ENCODE results near the gene IFT20.

GRCh38 chr17:28341516-28341915, 6.2 kb upstream of the IFT20 start:
- no peak for TF ChIP-seq CTCF (conservative IDR thresholded peaks at IDR 0.05; ENCODE audit: low read depth in 2 of 2)
- no peak for TF ChIP-seq EZH2 (IDR thresholded peaks at IDR 0.05; ENCODE audit: low read depth, unreplicated experiment)
- TF ChIP-seq REST (IDR thresholded peaks at IDR 0.05; ENCODE audit: unreplicated experiment): no peak
- TF ChIP-seq EZH2phosphoT487 (IDR thresholded peaks at IDR 0.05; ENCODE audit: unreplicated experiment): no peak
- TF ChIP-seq POLR2AphosphoS5 (IDR thresholded peaks at IDR 0.05; ENCODE audit: low read depth): no peak
- no peak for TF ChIP-seq JUNB (IDR thresholded peaks at IDR 0.05; ENCODE audit: unreplicated experiment)
- no peak for TF ChIP-seq ETS1 (IDR thresholded peaks at IDR 0.05)

Data from GM23338 (cell line).